ENCODE data around the gene SCRT2. TPM values are rescaled to one million over a fixed set of nuclear protein-coding genes. Genes with fewer than 3 reads are reported as not detected.

The SCRT2 gene
- total RNA-seq, 1 donor from 2014 or later = not detected

DNA sequence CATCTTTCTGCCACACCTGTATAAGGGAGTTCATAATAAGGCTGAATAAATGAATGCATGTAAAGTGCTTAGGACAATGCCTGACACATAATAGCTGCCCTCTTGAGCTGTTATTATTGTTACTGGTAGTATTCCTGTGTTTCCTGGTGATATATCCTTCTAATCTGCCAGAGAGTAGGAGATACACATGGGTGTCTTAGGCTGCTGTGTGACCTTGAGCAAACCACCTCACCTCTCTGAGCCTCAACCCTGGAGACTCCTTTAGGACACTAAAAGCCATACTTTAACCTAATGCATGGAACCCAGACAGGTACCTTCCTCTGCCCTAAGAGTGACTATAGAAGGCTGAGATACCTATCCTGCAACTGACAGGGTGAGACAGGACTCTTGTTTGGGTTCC, 7.6 kb downstream of the SCRT2 start:
- Histone ChIP-seq H3K36me3 (ENCODE audit: insufficient read depth, low read length) (no peaks in the 10 kb centered on the region), H3K9ac (ENCODE audit: low read length) (no peak overlapping the region), H3K27ac (ENCODE audit: low read depth, low read length) (no peak overlapping the region), H3K9me3 (ENCODE audit: insufficient read depth, low read depth, low read length) (no peaks in the 10 kb centered on the region), H3K79me2 (ENCODE audit: insufficient read depth, low read length) (no peaks in the 10 kb centered on the region), H3K27me3 (ENCODE audit: insufficient read depth, low read length) (peaks cover 34% of the 10 kb centered on the region), H3K4me3 (ENCODE audit: insufficient read depth, low read depth, low read length) (no peak overlapping the region), H3K4me1 (ENCODE audit: insufficient read depth, low read length) (no peaks in the 10 kb centered on the region), H2AFZ (ENCODE audit: low read depth, low read length) (no peak overlapping the region), H3K4me2 (ENCODE audit: low read length) (no peak overlapping the region), H4K20me1 (ENCODE audit: insufficient read depth, low read length) (peaks cover 2% of the 10 kb centered on the region)
- Mint-ChIP-seq H3K9me3 (ENCODE audit: unreplicated experiment) (no peaks in the 10 kb centered on the region), H3K36me3 (ENCODE audit: low read depth, unreplicated experiment) (no peaks in the 10 kb centered on the region), H3K4me1 (ENCODE audit: low read depth, unreplicated experiment) (peaks cover 10% of the 10 kb centered on the region), H3K27me3 (ENCODE audit: low read depth, unreplicated experiment) (peaks cover 56% of the 10 kb centered on the region), H3K27ac (ENCODE audit: unreplicated experiment) (no peak overlapping the region), H3K4me3 (ENCODE audit: unreplicated experiment) (no peak overlapping the region)
- no peak for TF ChIP-seq EZH2 (IDR thresholded peaks at IDR 0.05; ENCODE audit: insufficient read depth, low read length)
- TF ChIP-seq, protein P1, sequence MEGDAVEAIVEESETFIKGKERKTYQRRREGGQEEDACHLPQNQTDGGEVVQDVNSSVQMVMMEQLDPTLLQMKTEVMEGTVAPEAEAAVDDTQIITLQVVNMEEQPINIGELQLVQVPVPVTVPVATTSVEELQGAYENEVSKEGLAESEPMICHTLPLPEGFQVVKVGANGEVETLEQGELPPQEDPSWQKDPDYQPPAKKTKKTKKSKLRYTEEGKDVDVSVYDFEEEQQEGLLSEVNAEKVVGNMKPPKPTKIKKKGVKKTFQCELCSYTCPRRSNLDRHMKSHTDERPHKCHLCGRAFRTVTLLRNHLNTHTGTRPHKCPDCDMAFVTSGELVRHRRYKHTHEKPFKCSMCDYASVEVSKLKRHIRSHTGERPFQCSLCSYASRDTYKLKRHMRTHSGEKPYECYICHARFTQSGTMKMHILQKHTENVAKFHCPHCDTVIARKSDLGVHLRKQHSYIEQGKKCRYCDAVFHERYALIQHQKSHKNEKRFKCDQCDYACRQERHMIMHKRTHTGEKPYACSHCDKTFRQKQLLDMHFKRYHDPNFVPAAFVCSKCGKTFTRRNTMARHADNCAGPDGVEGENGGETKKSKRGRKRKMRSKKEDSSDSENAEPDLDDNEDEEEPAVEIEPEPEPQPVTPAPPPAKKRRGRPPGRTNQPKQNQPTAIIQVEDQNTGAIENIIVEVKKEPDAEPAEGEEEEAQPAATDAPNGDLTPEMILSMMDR (IDR thresholded peaks at IDR 0.05; ENCODE audit: insufficient read depth, low read depth, low read length) = no peak
- FAIRE-seq (no peak), DNase-seq (ENCODE audit: low read depth) (no peak)

DNA sequence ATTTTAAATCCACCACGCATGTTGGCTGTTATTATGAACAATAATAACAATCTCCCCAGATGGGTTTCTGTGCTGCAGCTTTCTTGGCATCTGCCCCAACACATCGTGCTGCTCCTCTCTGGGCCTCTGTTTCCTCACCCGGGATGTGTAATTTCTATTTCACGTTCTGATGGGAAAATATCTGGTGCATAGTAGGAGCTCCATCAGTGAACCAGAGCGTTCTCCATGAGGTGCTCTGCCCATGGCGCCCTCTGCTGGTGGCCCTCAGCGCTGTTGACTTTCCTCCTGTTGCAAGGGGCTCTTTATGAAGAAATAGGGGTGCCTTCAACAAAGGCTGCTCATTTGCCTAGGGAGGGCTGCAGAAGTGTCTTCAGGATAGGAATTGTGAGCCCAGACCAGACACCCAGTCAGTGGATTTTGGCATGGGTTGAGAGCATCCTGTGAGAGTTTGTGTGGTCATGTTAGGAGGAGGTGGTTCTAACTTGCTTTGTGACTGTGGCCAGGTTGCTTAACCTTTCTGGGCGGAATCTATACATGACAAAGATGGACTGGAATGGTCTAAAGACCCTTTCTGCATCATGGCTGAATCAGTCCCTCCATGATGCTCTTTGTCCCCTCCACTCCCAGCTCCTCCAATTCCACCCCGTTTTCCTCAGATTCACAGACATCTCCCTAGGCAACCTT, 8.1 kb downstream of the SCRT2 start:
- H3K27ac Mint-ChIP-seq (ENCODE audit: unreplicated experiment) = no peak overlapping the region
- H3K9me3 Mint-ChIP-seq (ENCODE audit: unreplicated experiment) = no peaks in the 10 kb centered on the region
- H3K4me1 ChIP-seq (ENCODE audit: insufficient read depth, low read length) = no peaks in the 10 kb centered on the region
- TF ChIP-seq EZH2 (IDR thresholded peaks at IDR 0.05; ENCODE audit: insufficient read depth, low read length) = no peak
- TF ChIP-seq, protein P1 (IDR thresholded peaks at IDR 0.05; ENCODE audit: insufficient read depth, low read depth, low read length) = peak; percentile 83
- H3K4me3 Mint-ChIP-seq (ENCODE audit: unreplicated experiment) = no peak overlapping the region
- H3K9me3 ChIP-seq (ENCODE audit: insufficient read depth, low read depth, low read length) = no peaks in the 10 kb centered on the region
- DNase-seq (ENCODE audit: low read depth) = no peak
- peaks cover 58% of the 10 kb centered on the region for H3K27me3 Mint-ChIP-seq (ENCODE audit: low read depth, unreplicated experiment)
- FAIRE-seq = no peak
- H3K36me3 ChIP-seq (ENCODE audit: insufficient read depth, low read length) = no peaks in the 10 kb centered on the region
- no peak overlapping the region for H3K4me3 ChIP-seq (ENCODE audit: insufficient read depth, low read depth, low read length)
- no peaks in the 10 kb centered on the region for H3K79me2 ChIP-seq (ENCODE audit: insufficient read depth, low read length)
- peaks cover 10% of the 10 kb centered on the region for H3K4me1 Mint-ChIP-seq (ENCODE audit: low read depth, unreplicated experiment)
- H3K9ac ChIP-seq (ENCODE audit: low read length) = no peak overlapping the region
- no peak overlapping the region for H3K4me2 ChIP-seq (ENCODE audit: low read length)
- no peaks in the 10 kb centered on the region for H4K20me1 ChIP-seq (ENCODE audit: insufficient read depth, low read length)
- peaks cover 36% of the 10 kb centered on the region for H3K27me3 ChIP-seq (ENCODE audit: insufficient read depth, low read length)
- no peak overlapping the region for H2AFZ ChIP-seq (ENCODE audit: low read depth, low read length)
- H3K36me3 Mint-ChIP-seq (ENCODE audit: low read depth, unreplicated experiment) = no peaks in the 10 kb centered on the region
- no peak overlapping the region for H3K27ac ChIP-seq (ENCODE audit: low read depth, low read length)

DNA sequence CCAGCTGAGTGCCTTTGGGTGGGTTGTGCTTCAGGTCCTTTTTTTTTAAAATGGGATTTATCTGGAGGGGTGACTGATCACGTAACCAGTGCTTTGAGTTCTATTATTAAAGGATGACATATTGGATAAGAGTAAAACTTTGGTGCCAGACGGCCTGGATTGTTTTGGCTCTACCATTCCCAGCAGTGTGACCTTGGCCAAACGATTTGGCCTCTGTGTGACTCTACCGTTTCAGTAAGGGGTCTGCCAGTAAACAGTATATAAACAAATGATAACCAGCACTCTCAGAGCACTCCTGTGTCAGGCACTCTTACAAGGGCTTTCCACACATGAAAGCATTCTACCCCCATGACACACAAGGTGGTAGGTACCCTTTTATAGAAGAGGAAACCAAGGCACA, 8.7 kb downstream of the SCRT2 start:
- DNase-seq (ENCODE audit: low read depth) (no peak), FAIRE-seq (no peak)
- Histone ChIP-seq H3K4me2 (ENCODE audit: low read length) (no peak overlapping the region), H3K4me3 (ENCODE audit: insufficient read depth, low read depth, low read length) (no peak overlapping the region), H3K9ac (ENCODE audit: low read length) (no peak overlapping the region), H3K27ac (ENCODE audit: low read depth, low read length) (no peak overlapping the region), H4K20me1 (ENCODE audit: insufficient read depth, low read length) (no peaks in the 10 kb centered on the region), H3K79me2 (ENCODE audit: insufficient read depth, low read length) (no peaks in the 10 kb centered on the region), H3K27me3 (ENCODE audit: insufficient read depth, low read length) (peaks cover 36% of the 10 kb centered on the region), H3K36me3 (ENCODE audit: insufficient read depth, low read length) (no peaks in the 10 kb centered on the region), H3K9me3 (ENCODE audit: insufficient read depth, low read depth, low read length) (no peaks in the 10 kb centered on the region), H2AFZ (ENCODE audit: low read depth, low read length) (no peak overlapping the region), H3K4me1 (ENCODE audit: insufficient read depth, low read length) (no peaks in the 10 kb centered on the region)
- Mint-ChIP-seq H3K36me3 (ENCODE audit: low read depth, unreplicated experiment) (no peaks in the 10 kb centered on the region), H3K27ac (ENCODE audit: unreplicated experiment) (no peak overlapping the region), H3K4me3 (ENCODE audit: unreplicated experiment) (no peak overlapping the region), H3K4me1 (ENCODE audit: low read depth, unreplicated experiment) (peaks cover 9% of the 10 kb centered on the region), H3K9me3 (ENCODE audit: unreplicated experiment) (no peaks in the 10 kb centered on the region), H3K27me3 (ENCODE audit: low read depth, unreplicated experiment) (peaks cover 52% of the 10 kb centered on the region)
- TF ChIP-seq, protein P1 (IDR thresholded peaks at IDR 0.05; ENCODE audit: insufficient read depth, low read depth, low read length) = no peak
- TF ChIP-seq EZH2 (IDR thresholded peaks at IDR 0.05; ENCODE audit: insufficient read depth, low read length) = no peak

Data from astrocyte (in vitro differentiated cells and primary cell).